ENCODE results near the gene THADA.

THADA gene

DNA sequence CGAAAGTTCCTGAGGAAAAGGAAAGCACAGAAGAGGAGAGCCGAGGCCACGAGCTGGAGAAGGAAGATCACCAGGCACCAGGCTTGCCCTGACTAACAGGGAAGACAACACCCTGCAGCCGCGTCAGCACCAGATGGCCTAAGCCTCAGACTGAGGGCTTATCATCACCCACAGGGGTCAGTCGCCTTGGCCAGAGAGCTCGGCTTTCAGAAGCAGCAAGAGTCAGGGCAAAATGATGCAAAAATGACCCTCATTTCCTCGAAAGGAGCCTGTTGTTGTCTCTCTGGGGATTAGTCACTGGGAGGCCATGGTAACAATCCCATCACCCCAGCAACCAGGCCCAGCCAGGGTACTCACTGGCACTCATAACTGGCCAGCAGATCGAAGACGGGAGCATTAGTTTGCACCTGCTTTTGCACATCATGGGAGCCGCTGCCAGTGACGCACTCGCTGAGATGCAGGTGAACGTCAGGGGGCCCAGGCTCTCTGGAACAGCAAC, 326.7 kb downstream of the THADA start:
- DNase-seq: no peak

DNA sequence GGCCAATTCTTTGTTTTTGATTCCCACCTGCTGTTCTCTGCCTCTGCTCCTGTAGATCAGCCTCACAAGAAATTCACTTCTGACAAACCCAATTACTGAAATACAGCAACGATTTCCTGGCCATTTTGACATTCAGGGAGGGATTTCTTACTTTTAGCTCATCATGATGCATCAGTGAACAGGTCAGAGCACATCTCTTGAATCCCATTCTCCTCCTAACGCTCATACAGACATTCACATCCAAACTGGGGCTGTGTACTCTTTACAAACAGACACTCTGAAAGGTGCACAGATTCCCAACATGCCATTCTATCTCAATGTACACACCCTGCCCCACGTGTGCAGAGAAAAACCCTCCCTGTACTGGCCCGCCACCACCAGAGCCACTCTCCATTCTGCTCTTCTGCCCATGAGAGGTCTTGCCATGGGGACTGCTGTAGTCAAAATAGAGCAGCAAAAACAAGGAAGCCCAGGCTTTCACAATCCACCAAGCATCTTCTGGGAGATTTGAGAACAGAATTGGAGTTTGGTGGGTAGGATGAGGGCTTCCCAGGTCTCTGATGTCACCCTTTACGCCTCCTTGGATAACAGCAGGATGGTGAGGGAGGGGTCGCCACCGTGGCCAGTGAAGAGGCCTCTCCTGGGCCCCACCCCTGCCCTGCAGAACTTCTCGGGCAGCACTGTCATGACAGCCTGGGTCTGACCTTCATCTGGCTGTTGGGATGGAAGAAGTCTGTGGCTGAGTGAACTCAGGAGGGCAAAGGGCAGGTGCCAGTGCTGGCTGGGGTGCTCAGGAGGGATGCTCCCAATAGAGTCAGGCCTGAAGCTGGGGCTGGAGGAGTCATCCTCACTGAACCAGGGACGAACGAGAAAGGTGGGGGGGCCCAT, 327.5 kb downstream of the THADA start:
- DNase-seq: no peak

DNA sequence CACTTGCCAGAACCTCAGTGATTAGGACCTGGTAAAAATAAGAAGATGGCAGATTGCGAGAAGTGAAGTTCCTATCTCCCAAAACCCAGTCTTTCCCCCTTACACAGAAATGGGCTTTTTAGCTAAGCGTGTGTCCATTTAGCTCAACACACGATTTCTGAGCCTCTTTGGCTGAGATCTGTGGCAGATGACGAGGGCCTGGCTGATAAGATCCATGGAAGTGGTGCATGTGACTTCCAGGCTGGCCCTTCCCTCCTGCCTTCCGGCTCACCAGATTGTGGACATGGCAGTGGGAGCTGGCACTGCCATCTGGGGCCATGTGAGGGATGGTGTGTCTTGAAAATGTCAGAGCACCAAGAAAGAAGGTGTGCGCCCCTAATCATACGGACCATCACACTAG, 328.5 kb downstream of the THADA start:
- no peak for DNase-seq

DNA sequence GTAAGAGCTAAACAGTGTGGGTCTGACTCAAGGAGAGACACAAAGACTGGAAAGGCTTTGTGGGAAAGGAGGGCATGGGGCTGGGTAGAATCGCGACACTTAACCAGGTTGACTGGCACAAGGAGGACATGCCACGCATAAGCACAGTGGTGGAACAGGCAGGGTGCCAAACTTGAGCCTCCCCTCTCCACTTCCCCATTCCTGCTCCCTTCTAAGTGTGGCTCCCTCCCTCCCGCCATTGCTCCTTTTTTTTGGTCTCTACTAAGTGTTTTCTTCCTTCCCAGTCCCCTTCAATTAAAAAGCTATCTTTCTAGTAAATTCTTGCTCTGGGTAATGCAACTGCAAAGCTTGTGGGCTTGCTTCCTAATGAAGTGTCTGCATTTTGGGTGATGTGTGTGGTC, 329.1 kb downstream of the THADA start:
- no peak for DNase-seq

DNA sequence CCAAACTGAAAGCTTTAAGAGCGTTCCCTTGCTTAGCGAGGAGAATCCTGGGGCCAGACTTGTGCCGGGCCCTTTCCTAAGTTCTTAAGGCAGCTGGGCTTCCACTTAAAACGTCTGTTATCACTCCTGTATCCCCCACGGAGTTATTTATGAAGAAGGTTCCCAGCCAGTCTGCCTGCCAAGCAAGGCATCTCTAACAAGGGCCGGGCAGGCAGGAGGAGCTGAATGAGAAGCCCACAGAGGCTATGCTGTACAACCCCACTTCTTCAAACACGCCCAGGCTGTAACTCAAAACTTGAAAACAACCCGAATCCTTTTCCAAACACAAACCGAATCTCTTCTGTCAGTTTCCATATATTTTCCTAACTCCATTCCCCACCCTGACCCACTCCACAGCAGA, 330.4 kb downstream of the THADA start:
- DNase-seq: no peak

DNA sequence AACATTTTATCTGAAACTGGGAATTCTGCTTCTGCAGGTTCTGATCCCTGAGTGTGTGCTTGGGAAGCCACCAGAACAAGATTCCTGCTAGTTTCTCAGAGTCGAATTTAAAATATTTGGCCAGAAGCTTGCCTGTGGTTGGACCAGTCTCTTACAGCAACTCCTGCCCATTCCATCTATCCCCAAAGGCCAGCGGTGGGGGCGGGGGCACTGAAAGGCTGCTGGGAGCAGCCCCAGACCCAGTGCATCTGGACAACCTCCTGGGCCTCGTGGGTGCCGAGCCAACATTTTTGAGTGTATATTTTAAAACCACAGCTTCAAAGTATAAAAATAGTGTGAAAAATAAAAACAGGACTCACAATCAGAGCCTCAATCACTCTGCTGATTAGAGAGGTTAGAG, 330.8 kb downstream of the THADA start:
- no peak for DNase-seq

DNA sequence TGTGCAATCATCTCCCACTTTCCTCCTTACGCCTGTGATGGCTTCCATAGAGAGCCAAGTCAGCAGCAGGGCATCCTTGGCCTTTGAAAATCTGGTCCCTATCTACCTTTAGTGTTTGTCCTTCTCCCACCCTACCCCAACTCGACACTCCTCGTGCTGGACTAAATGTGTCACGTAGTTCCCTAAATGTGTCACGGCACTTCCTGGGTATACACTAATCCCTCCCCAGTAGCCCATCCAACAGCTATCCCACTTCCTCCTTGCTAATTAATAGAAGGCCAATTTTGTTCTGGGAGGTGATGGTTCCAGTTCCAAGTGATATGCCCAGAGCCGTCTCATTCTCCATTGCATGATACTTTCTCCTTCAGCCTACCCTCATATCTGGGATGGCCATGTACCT, 332.9 kb downstream of the THADA start:
- no peak for DNase-seq

DNA sequence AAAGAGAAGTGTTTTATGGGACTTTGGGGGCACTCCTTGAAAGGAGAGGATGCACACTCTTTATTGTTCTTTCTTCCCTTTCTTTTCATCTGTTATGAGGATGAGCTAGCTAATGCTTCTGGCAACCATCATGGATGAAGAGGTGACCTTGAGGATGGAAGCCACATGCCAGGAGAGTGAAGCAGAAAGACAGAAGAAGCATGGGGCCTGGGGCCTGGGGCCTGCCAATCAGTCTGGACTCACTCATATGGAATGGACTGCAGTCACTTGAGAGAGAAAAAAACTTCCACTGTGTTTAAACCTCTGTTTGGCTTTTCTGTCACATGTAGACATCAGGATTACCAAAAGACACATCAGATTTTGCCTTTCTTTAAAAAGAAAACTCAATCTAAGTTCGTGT, 333.6 kb downstream of the THADA start:
- DNase-seq: no peak

DNA sequence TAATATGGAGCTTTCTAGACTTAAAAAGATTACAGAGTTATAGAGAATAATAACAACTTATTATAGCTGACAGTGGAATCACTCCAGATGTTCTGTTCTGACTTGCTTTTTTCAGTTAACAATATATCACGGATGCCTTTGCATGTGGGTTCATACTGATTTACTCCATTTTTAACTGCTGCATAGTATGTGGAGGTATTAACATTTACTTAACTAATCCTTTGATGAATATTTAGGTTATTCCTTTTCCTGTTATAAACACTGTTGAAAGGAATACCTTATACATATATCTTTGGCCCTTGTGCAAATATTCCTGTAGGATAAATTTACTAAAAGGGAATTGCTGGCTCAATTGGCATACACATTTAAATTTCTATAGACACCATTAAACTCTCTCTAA, 336.3 kb downstream of the THADA start:
- no peak for DNase-seq

DNA sequence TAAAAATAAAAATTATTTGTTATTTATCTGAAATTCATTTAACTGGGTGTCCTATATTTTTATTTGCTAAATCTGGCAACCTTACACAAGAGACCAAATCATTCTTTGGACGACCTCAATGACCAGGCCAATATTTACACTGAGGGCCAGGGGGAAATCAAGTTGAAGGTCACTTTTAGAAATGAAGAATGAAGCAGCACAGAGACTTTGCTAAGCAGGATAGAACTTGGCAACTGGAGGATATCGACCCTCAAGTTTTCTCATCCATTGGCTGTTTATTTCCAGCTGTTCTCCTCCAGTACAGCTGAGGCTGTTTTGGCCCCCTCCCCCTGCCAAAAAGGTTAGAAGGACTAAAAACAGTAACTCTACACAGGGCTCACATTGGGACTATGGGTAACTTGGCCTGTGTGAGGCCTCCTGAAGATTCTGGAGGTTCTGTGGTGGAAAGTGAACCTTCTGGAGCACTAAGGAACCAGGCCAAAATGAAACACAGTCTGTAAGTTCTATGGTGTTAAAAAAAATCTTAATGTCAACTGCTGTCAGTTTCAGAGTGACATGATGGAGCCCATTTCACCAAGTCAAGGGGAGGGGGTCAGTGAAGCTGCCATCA, 337.2 kb downstream of the THADA start:
- no peak for DNase-seq

DNA sequence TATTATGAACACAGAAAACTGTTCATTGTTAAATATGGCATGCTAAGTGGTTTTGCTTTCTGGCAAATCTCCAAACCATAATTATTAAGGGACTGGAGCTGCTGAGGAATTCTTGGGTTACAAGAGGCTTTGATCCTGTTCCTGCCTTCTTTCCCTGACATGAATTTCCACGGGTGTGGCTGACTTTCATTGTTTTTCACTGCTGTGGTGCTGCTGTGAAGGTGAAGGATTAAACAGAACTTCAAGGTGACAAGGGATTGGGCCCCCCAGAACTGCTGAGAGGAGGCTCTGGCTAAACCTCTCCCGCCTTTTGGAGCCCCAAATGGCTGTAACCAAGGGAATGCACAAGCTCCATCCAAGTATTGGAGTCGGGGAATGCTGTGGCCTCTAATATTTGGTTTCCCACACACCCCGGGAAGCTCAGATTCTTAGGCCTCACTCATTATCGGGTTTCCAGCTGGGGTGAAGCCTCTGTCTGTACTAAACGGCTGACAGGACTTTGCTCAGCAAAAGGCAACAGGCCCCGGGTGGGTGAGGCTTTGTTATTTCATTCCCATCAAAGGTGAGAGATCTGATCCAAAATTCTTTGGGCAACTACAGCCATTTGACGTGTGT, 340.4 kb downstream of the THADA start:
- DNase-seq: no peak

DNA sequence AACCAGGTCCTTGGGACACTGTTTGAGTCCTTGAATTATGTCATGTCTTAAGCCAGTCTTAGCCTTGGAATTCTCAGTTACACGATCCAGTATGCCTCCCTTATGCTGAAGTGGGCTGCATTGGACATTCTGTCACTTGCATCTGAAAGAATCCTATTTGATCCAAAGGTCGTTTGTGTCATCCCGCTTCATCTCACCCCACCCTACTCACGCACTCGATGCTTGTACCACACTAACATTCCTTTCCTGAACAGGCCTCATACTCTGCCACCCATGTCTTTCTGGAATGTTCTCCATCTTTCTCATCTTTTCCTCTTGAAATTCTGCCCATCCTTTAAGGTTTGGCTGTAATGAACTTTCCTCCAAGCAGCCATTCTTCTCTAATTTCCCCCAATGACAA, 341.5 kb downstream of the THADA start:
- no peak for DNase-seq

DNA sequence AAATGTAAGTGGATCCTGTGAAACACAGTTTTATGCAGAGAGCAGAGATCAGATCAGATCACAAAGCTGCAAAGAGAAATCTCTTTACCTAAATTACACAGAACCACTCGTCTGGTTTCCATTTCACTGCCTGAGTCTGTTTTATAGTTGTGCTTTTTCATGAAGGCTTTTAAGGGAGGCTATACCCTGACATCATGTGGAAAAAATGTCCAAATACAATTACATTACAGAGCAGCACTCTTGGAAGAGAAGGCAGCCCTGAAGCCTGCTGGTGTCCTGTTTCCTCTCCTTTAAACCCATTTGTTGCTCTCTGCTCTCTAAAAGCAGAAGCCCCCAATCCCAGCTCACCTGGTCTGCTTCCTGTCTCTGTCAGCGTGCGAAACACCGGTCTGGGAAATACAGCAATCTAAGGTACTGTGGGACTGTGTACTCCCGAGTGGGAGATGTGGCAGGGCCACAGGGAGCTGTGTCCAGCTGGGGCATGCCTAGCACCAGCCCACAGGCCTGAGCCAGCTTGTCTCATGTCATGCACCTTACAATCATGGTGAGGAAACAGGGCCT, 344.6 kb downstream of the THADA start:
- no peak for DNase-seq

DNA sequence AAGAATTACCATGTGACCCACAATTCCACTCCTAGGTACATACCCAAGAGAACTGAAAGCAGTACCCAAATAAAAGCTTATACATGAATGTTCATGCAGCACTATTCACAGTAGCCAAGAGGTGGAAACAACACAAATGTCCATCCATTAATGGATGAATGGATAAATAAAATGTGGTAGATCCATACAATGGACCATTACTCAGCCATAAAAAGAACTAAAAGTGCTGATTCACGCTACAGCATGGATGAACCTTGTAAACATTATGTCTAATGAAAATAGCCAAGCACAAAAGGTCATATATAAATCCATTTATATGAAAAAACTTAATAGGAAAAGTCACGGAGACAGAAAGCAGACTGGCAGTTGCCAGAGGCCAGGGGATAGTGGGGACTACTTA, 345.8 kb downstream of the THADA start:
- DNase-seq: no peak

DNA sequence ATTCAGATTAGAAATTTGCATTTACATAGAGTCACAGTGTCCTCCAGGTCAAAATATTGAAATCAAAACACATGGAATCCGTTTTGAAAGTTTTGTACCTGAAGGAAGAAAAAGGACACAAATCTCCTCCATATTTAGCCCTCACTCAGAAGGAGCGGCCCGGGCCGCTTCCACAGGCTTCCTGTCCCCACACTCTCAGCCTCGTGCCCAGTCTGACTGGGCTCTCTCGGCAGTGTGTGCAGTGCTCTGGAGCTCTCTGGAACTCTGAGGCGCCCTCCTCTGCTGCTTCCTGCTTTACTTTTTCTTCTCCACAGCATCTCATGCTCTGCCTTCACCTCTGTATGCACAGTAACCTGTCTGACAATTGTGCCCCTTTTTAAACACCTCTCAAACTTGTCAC, 347.2 kb downstream of the THADA start:
- DNase-seq: no peak

DNA sequence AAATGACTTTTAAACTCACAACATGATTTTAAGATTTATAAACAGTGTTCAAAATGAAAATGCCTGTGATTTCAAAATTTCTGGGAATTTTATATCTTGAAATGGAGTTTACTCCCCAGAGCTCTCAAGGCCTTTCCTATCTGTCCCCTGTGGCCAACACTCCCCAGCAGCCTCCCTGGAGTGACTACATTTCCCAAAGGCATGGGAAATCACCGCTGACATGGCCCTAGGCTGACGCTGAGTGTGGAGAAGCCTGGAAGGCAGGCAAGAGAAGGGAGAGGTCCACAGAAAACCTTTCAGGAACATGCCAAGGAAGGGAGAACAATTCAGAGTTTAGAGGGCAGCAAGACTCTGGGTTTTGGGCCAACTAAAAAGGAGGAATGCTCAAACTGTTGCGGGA, 349.2 kb downstream of the THADA start:
- no peak for DNase-seq

DNA sequence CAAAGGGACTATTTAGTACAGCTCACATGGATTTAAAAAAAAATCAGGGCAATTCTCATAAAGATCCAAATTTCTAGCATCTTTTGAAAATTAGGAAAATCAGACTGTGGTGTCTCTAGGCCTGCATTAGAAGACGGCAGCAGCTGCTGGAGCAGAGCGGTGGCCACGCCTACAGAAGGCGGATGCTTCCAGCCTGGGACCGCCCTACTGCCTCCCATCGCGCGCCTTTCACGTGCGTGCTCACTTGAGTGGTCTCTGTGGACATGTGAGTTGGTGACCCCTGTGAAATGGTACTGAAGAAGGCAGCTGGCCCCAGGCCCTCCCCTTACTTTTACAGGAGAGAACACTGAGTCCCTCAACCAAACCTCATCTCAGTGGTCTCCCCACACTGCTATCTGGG, 354.3 kb downstream of the THADA start:
- DNase-seq: no peak

DNA sequence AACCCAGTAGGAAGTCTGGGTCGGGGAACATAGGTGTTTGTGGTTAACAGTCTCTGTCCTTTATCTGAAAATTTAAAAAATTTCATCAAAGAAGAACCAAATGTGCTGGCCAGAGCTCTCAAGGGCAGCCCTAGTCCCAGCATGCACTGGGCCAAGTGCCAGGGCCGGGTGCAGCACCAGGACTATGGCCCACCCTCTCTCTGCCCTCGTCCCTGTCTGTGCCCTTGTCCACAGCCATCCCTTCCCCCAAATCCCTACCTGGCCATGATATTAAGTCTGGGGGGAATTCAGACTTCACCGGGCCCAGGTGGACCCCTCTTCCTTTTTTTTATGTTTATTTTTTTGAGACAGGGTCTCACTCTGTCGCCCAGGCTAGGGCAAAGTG, 355.1 kb downstream of the THADA start:
- DNase-seq: no peak

DNA sequence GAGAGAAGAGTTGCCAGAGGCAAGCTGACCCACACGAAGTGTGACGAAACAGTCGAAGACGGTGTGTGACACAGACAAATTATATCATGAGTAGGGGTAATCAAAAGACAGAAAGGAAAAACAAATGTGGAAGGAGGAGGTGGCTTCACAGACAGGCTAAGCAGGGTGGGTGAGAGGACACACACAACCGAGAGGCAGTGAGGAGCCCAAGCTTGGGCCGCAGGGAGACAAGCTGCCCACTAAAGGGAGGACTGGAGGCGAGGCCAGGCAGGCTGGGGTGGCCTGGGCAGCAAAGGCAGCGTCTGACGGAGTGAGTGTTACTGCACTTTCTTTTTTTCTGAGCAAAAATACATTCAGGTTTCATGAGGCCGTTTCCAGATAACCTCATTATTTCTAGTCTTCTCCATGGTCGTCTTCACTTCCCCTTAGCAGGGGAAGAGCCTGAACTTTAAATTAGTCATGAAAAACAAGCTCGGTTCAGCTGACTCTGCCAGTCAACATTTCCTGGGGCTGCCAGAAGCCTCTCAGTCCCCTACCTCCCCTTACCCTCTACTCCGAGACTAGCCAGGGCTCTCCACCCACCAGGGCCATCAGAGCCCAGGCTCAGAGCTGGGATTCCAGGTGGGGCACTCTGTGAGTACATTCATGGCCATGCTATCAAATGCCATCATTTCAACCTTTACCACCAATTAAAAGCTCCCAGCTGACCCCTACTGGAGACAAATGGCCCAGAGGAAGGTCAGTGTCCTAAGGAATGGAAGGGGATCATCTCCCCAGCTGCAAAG, 355.7 kb downstream of the THADA start:
- no peak for DNase-seq

DNA sequence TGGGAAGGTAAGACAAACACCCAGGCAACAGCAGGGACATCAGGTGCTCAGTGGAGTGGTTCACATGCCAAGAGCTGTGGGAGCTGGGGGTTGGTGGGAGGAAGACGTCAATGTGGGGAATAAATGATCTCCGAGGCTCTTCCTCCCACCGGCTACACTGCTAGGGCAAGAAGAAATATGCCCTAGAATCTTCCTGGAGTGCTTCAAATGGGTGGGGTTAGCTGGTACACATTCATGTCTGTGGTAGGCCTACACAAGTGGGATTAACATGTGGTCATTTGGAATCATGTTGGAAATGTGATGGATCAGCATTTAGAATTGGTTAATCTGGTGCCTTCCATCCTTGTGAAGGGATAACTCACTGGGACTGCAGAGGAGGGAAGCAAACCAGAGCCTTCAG, 357.0 kb downstream of the THADA start:
- no peak for DNase-seq

DNA sequence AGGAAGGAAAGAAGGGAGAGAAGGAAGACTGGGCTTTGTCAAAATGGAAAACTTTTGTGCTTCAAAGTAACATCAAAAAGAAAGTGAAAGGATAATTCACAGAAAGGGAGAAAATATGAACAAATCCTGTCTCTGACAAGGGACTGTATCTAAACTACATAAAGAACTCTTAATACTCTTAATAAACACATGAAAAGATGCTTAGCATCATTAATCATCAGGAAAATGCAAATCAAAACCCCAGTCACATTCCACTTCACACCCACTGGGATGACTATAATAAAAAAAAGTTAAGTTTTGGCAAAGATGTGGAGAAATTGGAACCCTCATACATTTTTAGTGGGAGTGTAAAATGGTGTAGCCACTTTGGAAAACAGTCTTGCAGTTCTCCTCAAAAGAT, 357.7 kb downstream of the THADA start:
- no peak for DNase-seq

DNA sequence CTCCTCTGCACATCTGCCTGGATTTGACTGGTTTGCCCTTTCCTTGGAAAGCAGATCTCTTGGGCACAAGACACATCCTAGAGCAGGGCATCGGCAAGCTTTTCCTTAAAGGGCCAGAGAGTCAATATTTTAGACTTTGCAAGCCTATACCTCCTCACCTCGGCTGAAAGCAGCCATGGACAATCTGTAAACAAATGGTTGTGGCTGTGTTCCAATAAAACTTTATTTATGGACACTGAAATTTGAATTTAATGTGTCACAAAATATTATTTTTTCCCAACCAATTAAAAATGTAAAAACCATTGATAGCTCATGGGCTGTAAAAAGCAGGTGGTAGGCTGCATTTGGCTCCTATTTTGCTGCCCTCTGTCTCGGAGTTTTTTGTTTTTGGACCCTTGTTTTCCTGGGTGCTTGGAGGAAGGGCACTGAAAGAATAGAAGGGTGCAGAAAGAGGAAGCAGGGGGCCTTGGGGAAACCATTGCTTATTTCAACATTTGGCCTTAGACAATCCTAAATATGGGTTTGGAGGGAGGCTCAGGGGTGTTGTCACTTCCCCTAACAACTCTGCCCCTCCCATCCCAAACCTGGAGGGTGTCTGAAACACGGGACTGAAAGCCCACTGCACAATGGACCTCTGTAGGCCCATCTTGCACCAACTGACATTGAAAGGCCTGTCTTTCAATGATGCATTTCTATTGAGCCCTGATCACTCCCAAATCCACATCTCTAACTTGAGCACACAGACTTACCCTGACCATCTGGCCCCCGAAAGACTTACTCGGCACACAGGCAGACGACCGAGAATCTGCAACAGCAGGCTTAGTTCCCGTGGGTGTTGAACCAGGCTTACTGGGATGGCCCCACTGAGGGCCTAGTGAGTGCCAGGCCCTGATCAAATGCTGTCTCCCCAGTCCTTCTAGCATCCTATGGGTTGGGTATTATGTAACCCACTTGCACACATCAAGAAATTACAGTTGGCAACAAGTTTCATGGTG, 362.3 kb downstream of the THADA start:
- DNase-seq: no peak

Data from NCI-H1436 treated with DMSO at 0.1 percent for 48 hours (cell line).